Pancreas (tissue), 10 donors: ENCODE results near the gene CNIH4. TPM values are rescaled to one million over a fixed set of nuclear protein-coding genes. Genes with fewer than 3 reads are reported as not detected.
A peak's percentile ranks its signal among the peaks of the same experiment; 100 is the strongest.
"Not testable (repeated sequence)": the region's sequence is repeated elsewhere in the genome, so short reads cannot be mapped to it uniquely, and the experiment has no call there.

ENCODE experiments used
- ATAC-seq, 4 donors: fragments of 200-7000 bp; cut with Tn5 transposase; one replicate each; pipeline versions ENCODE4 v1.8.0 to v1.9.1; 2020; ENCODE audit warnings: mild to moderate bottlenecking in 4 of 4, moderate library complexity in 4 of 4
- DNase-seq, 6 donors: peaks; one replicate each; pipeline ENCODE4 v3.0.0-alpha.2; 2020
- FAIRE-seq: peaks from 2 replicates; lab custom pipeline; 2012; peaks lifted over from hg19 to GRCh38; lab: Jason Lieb, UNC
- H3K27ac ChIP-seq, 4 donors: fragments of 200-600 bp; sonication (generic); 1 replicate in 3 of 4; 2 replicates in 1 of 4; pipeline versions ENCODE4 v1.5.0 to v1.8.0; 2020
- H3K27me3 ChIP-seq, 4 donors: fragments of 200-600 bp; one replicate each; pipeline ENCODE4 v1.8.0; 2021
- H3K36me3 ChIP-seq, 3 donors: fragments of 200-600 bp; sonication (generic) in 1 of 3; one replicate each; pipeline versions ENCODE4 v1.5.0 to v1.8.0; 2020 to 2021
- H3K4me1 ChIP-seq, 3 donors: fragments of 200-600 bp; one replicate each; pipeline ENCODE4 v1.8.0; 2021
- H3K4me3 ChIP-seq, 4 donors: fragments of 200-600 bp; sonication (generic) in 2 of 4; one replicate each; pipeline versions ENCODE4 v1.5.0 to v1.8.0; 2020 to 2021
- H3K9me3 ChIP-seq, 4 donors: fragments of 200-600 bp; one replicate each; pipeline ENCODE4 v1.8.0; 2021
- CTCF ChIP-seq, 4 donors: fragments of 200-600 bp; sonication (generic) in 3 of 4; IDR thresholded peaks; one replicate each; pipeline versions ENCODE4 v1.5.0 to v1.8.0; 2021; ENCODE audit warnings: antibody characterized with exemption in 4 of 4
- WGBS, 2 donors: extraction: QIAGEN DNeasy Blood & Tissue Kit; methylation state at CpG; one replicate each; pipeline ENCODE4 v1.1.7; 2013; 5-methylcytosine and 5-hydroxymethylcytosine counted together
- intact Hi-C, 3 donors: fragments of 100-400 bp; cut with DNase I; formaldehyde crosslinking; loops; one replicate each; pipeline versions ENCODE4 v1.11.1 to v1.14.2; 2022
- polyA plus RNA-seq, 2 donors: library from polyadenylated mRNA; stranded (reverse); fragments of 200-250 nt; gene quantifications; one replicate each; pipeline ENCODE4 v1.2.3, GENCODE V29; 2013
- total RNA-seq, 6 donors: library from RNA; stranded (reverse); fragmentation: NEBNext Ultra II Directional in 4 of 6; extraction: Animal tissue kit (Norgen Biotek cat#: 25700) in 4 of 6; gene quantifications; one replicate each; pipeline versions ENCODE4 v1.2.1 to v1.2.4, GENCODE V29; 2021 to 2023
- donor health status: healthy with polysubstance abuse.
- donor health status: DM: no; HTN: no; CAD: no; lungs with moderate emphysema.
- donor health status: DM: no; HTN: no; CAD: no.
- donor health status: control.
- donor health status: control.
- donor health status: Bipolar disorder and iron deficiency.
- donor health status: DM: yes; HTN: yes; CAD: no.
- donor health status: DM: no; HTN: no; CAD: no.
- donor health status: DM: no; HTN: no; CAD: no.
- donor health status: DM: yes; HTN: yes; CAD: no.

Gene CNIH4
- total and polyA plus RNA-seq, 8 donors = 8.0 to 17.9 (median 13.9) TPM

GRCh38 chr1:224333939-224334786 lies 22.5 kb upstream of the CNIH4 start:
- H3K27me3 ChIP-seq = no peaks in the 10 kb centered on the region
- intact Hi-C loops = loop anchor here in 1 of 3 donors (10.0 kb wide), 1 partner anchor 219 kb away; the partner anchor contains the start of gene FBXO28
- no peak for FAIRE-seq
- H3K9me3 ChIP-seq = no peaks in the 10 kb centered on the region
- TF ChIP-seq CTCF (IDR thresholded peaks at IDR 0.05) = no peak
- WGBS, 2 donors = 45% methylated on average over 5 of the region's 5 CpGs
- DNase-seq = no peak
- peaks cover 5 to 7% (median 6%) of the 10 kb centered on the region in 3 donors for H3K4me1 ChIP-seq
- ATAC-seq = no peak
- no peak overlapping the region for H3K4me3 ChIP-seq
- H3K36me3 ChIP-seq = no peaks in the 10 kb centered on the region
- no peak overlapping the region for H3K27ac ChIP-seq

- Histone ChIP-seq H3K4me3 (no peak overlapping the region), H3K4me1 (peaks cover 0 to 6% (median 5%) of the 10 kb centered on the region in 3 donors), H3K36me3 (no peaks in the 10 kb centered on the region), H3K27me3 (no peaks in the 10 kb centered on the region), H3K9me3 (no peaks in the 10 kb centered on the region), H3K27ac (no peak overlapping the region)
- 83 to 96% methylated on average over 4 of the region's 4 CpGs for WGBS, 2 donors
- no peak for TF ChIP-seq CTCF (IDR thresholded peaks at IDR 0.05)
- intact Hi-C loops = loop anchor here in 1 of 3 donors (10.0 kb wide), 1 partner anchor 223 kb away; the partner anchor contains the start of gene FBXO28
- no peak for DNase-seq
- FAIRE-seq = no peak
- no peak for ATAC-seq
Observed at GRCh38 chr1:224338150-224338838, 18.4 kb upstream of the CNIH4 start.

GRCh38 chr1:224339442-224340033 lies 17.1 kb upstream of the CNIH4 start:
- H3K27me3 ChIP-seq = no peaks in the 10 kb centered on the region
- ATAC-seq (peak; percentile 13 to 43 (median 30)), FAIRE-seq (no peak), DNase-seq (no peak)
- no peak overlapping the region for H3K27ac ChIP-seq
- intact Hi-C loops = loop anchor here in 1 of 3 donors (10.0 kb wide), 1 partner anchor 225 kb away; the partner anchor contains the start of gene FBXO28
- H3K36me3 ChIP-seq = no peaks in the 10 kb centered on the region
- no peak for TF ChIP-seq CTCF (IDR thresholded peaks at IDR 0.05)
- 42 to 48% methylated on average over 2 of the region's 4 CpGs for WGBS, 2 donors
- H3K4me3 ChIP-seq = no peak overlapping the region
- H3K4me1 ChIP-seq = peaks cover 0 to 6% (median 5%) of the 10 kb centered on the region in 3 donors
- H3K9me3 ChIP-seq = no peaks in the 10 kb centered on the region

- H3K27me3 ChIP-seq, intact Hi-C loops, FAIRE-seq, H3K9me3 ChIP-seq, H3K4me1 ChIP-seq, H3K36me3 ChIP-seq: not testable (repeated sequence)
- Histone ChIP-seq H3K4me3 (peak overlapping the region; percentile 29 to 72 (median 48)), H3K27ac (peak overlapping the region in 1 of 4 donors; percentile 2)
- peak; percentile 87 to 91 (median 88) for ATAC-seq
- peak; percentile 35 to 80 (median 55) for DNase-seq
- 3 to 4% methylated on average over 31 of the region's 36 CpGs for WGBS, 2 donors
Observed at GRCh38 chr1:224340453-224341384, 16.0 kb upstream of the CNIH4 start.
